Measurements from ENCODE around the gene AANAT. TPM values are rescaled to one million over a fixed set of nuclear protein-coding genes. Genes with fewer than 3 reads are reported as not detected.

The AANAT gene
- total RNA-seq, 1 donor from 2014 or later = not detected

- no peak for DNase-seq (ENCODE audit: low spot score)
- no peaks in the 10 kb centered on the region for H3K36me3 Mint-ChIP-seq (ENCODE audit: low read depth)
- H3K4me3 Mint-ChIP-seq (ENCODE audit: unreplicated experiment) = no peak overlapping the region
- H3K27ac Mint-ChIP-seq (ENCODE audit: unreplicated experiment) = no peak overlapping the region
- H3K9me3 Mint-ChIP-seq (ENCODE audit: low read depth) = no peaks in the 10 kb centered on the region
- H3K4me1 Mint-ChIP-seq (ENCODE audit: low read depth) = peaks cover 7% of the 10 kb centered on the region
- no peak for TF ChIP-seq CTCF (IDR thresholded peaks at IDR 0.05)
- H3K27me3 Mint-ChIP-seq (ENCODE audit: low read depth) = no peaks in the 10 kb centered on the region
Measured at GRCh38 chr17:76437467-76438402, 29.7 kb upstream of the AANAT start.

GRCh38 chr17:76438906-76439305 lies 28.5 kb upstream of the AANAT start:
- Mint-ChIP-seq H3K4me1 (ENCODE audit: low read depth) (peaks cover 13% of the 10 kb centered on the region), H3K36me3 (ENCODE audit: low read depth) (no peaks in the 10 kb centered on the region)

GRCh38 chr17:76439314-76439928 lies 28.0 kb upstream of the AANAT start:
- no peaks in the 10 kb centered on the region for H3K9me3 Mint-ChIP-seq (ENCODE audit: low read depth)
- H3K27ac Mint-ChIP-seq (ENCODE audit: unreplicated experiment) = no peak overlapping the region
- no peaks in the 10 kb centered on the region for H3K36me3 Mint-ChIP-seq (ENCODE audit: low read depth)
- no peak for DNase-seq (ENCODE audit: low spot score)
- TF ChIP-seq CTCF (IDR thresholded peaks at IDR 0.05) = no peak
- no peak overlapping the region for H3K4me3 Mint-ChIP-seq (ENCODE audit: unreplicated experiment)
- peaks cover 18% of the 10 kb centered on the region for H3K4me1 Mint-ChIP-seq (ENCODE audit: low read depth)
- H3K27me3 Mint-ChIP-seq (ENCODE audit: low read depth) = no peaks in the 10 kb centered on the region

More at GRCh38 chr17:76438906-76439305, 28.5 kb upstream of the AANAT start:
- Mint-ChIP-seq H3K4me3 (ENCODE audit: unreplicated experiment) (no peak overlapping the region), H3K9me3 (ENCODE audit: low read depth) (no peaks in the 10 kb centered on the region), H3K27ac (ENCODE audit: unreplicated experiment) (no peak overlapping the region), H3K27me3 (ENCODE audit: low read depth) (no peaks in the 10 kb centered on the region)
- DNase-seq (ENCODE audit: low spot score) = no peak
- TF ChIP-seq CTCF (IDR thresholded peaks at IDR 0.05) = no peak

- peaks cover 33% of the 10 kb centered on the region for H3K4me1 Mint-ChIP-seq (ENCODE audit: low read depth)
- no peaks in the 10 kb centered on the region for H3K27me3 Mint-ChIP-seq (ENCODE audit: low read depth)
- H3K9me3 Mint-ChIP-seq (ENCODE audit: low read depth) = no peaks in the 10 kb centered on the region
- DNase-seq (ENCODE audit: low spot score) = no peak
- no peak for TF ChIP-seq CTCF (IDR thresholded peaks at IDR 0.05)
- H3K27ac Mint-ChIP-seq (ENCODE audit: unreplicated experiment) = no peak overlapping the region
- H3K4me3 Mint-ChIP-seq (ENCODE audit: unreplicated experiment) = no peak overlapping the region
- H3K36me3 Mint-ChIP-seq (ENCODE audit: low read depth) = no peaks in the 10 kb centered on the region
Measured at GRCh38 chr17:76440751-76441362, 26.5 kb upstream of the AANAT start.

- Mint-ChIP-seq H3K27me3 (ENCODE audit: low read depth) (no peaks in the 10 kb centered on the region), H3K4me1 (ENCODE audit: low read depth) (peaks cover 42% of the 10 kb centered on the region), H3K9me3 (ENCODE audit: low read depth) (no peaks in the 10 kb centered on the region), H3K4me3 (ENCODE audit: unreplicated experiment) (no peak overlapping the region), H3K27ac (ENCODE audit: unreplicated experiment) (no peak overlapping the region), H3K36me3 (ENCODE audit: low read depth) (no peaks in the 10 kb centered on the region)
- no peak for DNase-seq (ENCODE audit: low spot score)
- TF ChIP-seq CTCF (IDR thresholded peaks at IDR 0.05) = no peak
Measured at GRCh38 chr17:76441686-76442340, 25.6 kb upstream of the AANAT start.
